Measurements from ENCODE around the gene EIF4G3. TPM values are rescaled to one million over a fixed set of nuclear protein-coding genes. Genes with fewer than 3 reads are reported as not detected.

Gene EIF4G3
- total and polyA plus RNA-seq, 4 donors = 16.5 to 59.8 (median 33.4) TPM

DNA sequence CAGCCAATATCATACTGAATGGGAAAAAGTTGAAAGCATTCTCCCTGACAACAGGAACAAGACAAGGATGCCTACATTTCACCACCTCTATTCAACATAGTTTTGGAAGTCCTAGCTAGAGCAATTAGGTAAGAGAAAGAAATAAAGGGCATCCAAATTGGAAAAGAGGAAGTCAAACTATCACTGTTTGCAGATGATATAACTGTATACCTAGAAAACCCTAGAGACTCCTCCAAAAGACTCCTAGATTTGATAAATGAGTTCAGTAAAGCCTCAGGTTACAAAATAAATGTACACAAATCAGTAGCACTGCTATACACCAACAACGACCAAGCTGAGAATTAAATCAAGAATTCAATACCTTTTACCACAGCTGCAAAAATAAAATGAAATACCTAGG is 218.3 kb downstream of the EIF4G3 start:
- Histone ChIP-seq H3K4me1 (ENCODE audit: control insufficient read depth in 5 of 5, insufficient read depth in 5 of 5, low read length in 5 of 5) (no peaks in the 10 kb centered on the region), H3K9me3 (ENCODE audit: control insufficient read depth in 4 of 4, insufficient read depth in 3 of 4, low read length in 3 of 4) (no peaks in the 10 kb centered on the region), H3K9ac (ENCODE audit: insufficient read depth in 1 of 2, low read length in 2 of 2) (no peak overlapping the region), H3K4me3 (no peak overlapping the region), H3K36me3 (ENCODE audit: control insufficient read depth in 4 of 4, insufficient read depth in 4 of 4, low read length in 4 of 4) (peaks cover 0 to 9% (median under 1%) of the 10 kb centered on the region in 4 donors), H3K27me3 (ENCODE audit: control insufficient read depth in 3 of 3, insufficient read depth in 3 of 3, low read length in 2 of 3) (no peaks in the 10 kb centered on the region), H3K27ac (ENCODE audit: low read depth in 1 of 2, low read length in 1 of 2) (no peak overlapping the region)
- DNase-seq (no peak), ATAC-seq (ENCODE audit: insufficient read depth, low FRiP score) (no peak)
- TF ChIP-seq CTCF (IDR thresholded peaks at IDR 0.05; ENCODE audit: control extremely low read depth, extremely low read depth) = no peak
- 74 to 76% methylated on average over 1 of the region's 1 CpG for WGBS, 2 donors

DNA sequence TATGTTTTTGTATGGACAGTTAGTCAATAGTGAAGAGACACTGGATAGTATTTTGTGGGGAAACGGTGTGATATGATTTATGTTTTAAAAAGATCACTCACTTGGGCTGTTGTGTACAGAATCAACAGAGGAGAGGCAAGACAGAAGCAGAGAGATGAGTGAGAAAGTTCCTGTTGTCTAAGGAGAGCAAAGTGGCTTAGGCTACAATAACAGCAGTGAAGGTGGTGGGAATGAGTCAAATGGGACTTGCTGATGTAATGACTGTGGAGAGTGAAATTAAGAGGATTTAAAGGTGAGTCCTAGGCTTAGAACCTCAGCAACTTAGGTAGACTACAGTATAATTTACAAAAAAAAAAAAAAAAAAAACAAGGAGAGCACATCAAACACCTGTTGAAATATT is 220.4 kb downstream of the EIF4G3 start:
- TF ChIP-seq CTCF (IDR thresholded peaks at IDR 0.05; ENCODE audit: control extremely low read depth, extremely low read depth) = no peak
- Histone ChIP-seq H3K27ac (ENCODE audit: low read depth in 1 of 2, low read length in 1 of 2) (no peak overlapping the region), H3K4me1 (ENCODE audit: control insufficient read depth in 5 of 5, insufficient read depth in 5 of 5, low read length in 5 of 5) (no peaks in the 10 kb centered on the region), H3K27me3 (ENCODE audit: control insufficient read depth in 3 of 3, insufficient read depth in 3 of 3, low read length in 2 of 3) (no peaks in the 10 kb centered on the region), H3K4me3 (no peak overlapping the region), H3K9ac (ENCODE audit: insufficient read depth in 1 of 2, low read length in 2 of 2) (no peak overlapping the region), H3K9me3 (ENCODE audit: control insufficient read depth in 4 of 4, insufficient read depth in 3 of 4, low read length in 3 of 4) (no peaks in the 10 kb centered on the region), H3K36me3 (ENCODE audit: control insufficient read depth in 4 of 4, insufficient read depth in 4 of 4, low read length in 4 of 4) (peaks cover 0 to 9% (median under 1%) of the 10 kb centered on the region in 4 donors)
- 95 to 97% methylated on average over 1 of the region's 1 CpG for WGBS, 2 donors
- DNase-seq = no peak
- ATAC-seq (ENCODE audit: insufficient read depth, low FRiP score) = no peak

GRCh38 chr1:20950679-20951078 is 226.0 kb downstream of the EIF4G3 start:
- DNase-seq (no peak), ATAC-seq (ENCODE audit: insufficient read depth, low FRiP score) (no peak)
- H3K4me1 ChIP-seq (ENCODE audit: control insufficient read depth in 5 of 5, insufficient read depth in 5 of 5, low read length in 5 of 5) = peaks cover 0 to 3% (median 0%) of the 10 kb centered on the region in 5 donors
- H3K27me3 ChIP-seq (ENCODE audit: control insufficient read depth in 3 of 3, insufficient read depth in 3 of 3, low read length in 2 of 3) = no peaks in the 10 kb centered on the region
- H3K9me3 ChIP-seq (ENCODE audit: control insufficient read depth in 4 of 4, insufficient read depth in 3 of 4, low read length in 3 of 4) = no peaks in the 10 kb centered on the region
- no peak overlapping the region for H3K4me3 ChIP-seq
- H3K27ac ChIP-seq (ENCODE audit: low read depth in 1 of 2, low read length in 1 of 2) = no peak overlapping the region
- whole genome bisulfite sequencing, 2 donors = 65 to 87% methylated on average over 3 of the region's 3 CpGs
- no peak overlapping the region for H3K9ac ChIP-seq (ENCODE audit: insufficient read depth in 1 of 2, low read length in 2 of 2)
- TF ChIP-seq CTCF (IDR thresholded peaks at IDR 0.05; ENCODE audit: control extremely low read depth, extremely low read depth) = no peak
- H3K36me3 ChIP-seq (ENCODE audit: control insufficient read depth in 4 of 4, insufficient read depth in 4 of 4, low read length in 4 of 4) = peaks cover 0 to 5% (median 2%) of the 10 kb centered on the region in 4 donors
